Epithelial cell of proximal tubule (primary cell): ENCODE measurements around the gene RGS3. TPM values are rescaled to one million over a fixed set of nuclear protein-coding genes. Genes with fewer than 3 reads are reported as not detected.

Source experiments
- DNase-seq: peaks from one replicate; pipeline ENCODE4 v3.0.0-alpha.2; 2011; ENCODE audit warnings: low read depth
- H3K4me3 ChIP-seq: 2 replicates; pipeline ENCODE4 v1.5.1; 2011; ENCODE audit warnings: low read depth, mild to moderate bottlenecking, low read length
- CTCF ChIP-seq: conservative IDR thresholded peaks from 2 replicates; pipeline ENCODE4 v1.5.1; 2012; ENCODE audit warnings: low read depth, mild to moderate bottlenecking, low read length
- total RNA-seq: library from RNA; depleted of rRNA; stranded (reverse); fragments of >200 nt; gene quantifications from 2 replicates; pipeline ENCODE4 v1.2.3, GENCODE V29; 2015

RGS3 gene
- total RNA-seq, 1 donor from 2014 or later: 79.2 TPM

- no peak for DNase-seq
- no peak overlapping the region for H3K4me3 ChIP-seq
- TF ChIP-seq CTCF: no peak
These were observed 165.1 kb downstream of the RGS3 start for GRCh38 chr9:113628621-113629020.

GRCh38 chr9:113630386-113631136 is 167.0 kb downstream of the RGS3 start:
- no peak overlapping the region for H3K4me3 ChIP-seq
- TF ChIP-seq CTCF: no peak
- no peak for DNase-seq

GRCh38 chr9:113631137-113631765 is 167.7 kb downstream of the RGS3 start:
- H3K4me3 ChIP-seq: no peak overlapping the region
- TF ChIP-seq CTCF: no peak
- DNase-seq: no peak

- no peak for DNase-seq
- TF ChIP-seq CTCF: no peak
- H3K4me3 ChIP-seq: no peak overlapping the region
These were observed 168.5 kb downstream of the RGS3 start for GRCh38 chr9:113631871-113632665.

- no peak for DNase-seq
- H3K4me3 ChIP-seq: no peak overlapping the region
- no peak for TF ChIP-seq CTCF
These were observed 169.5 kb downstream of the RGS3 start for GRCh38 chr9:113632776-113633590.

GRCh38 chr9:113633782-113634595 is 170.5 kb downstream of the RGS3 start:
- TF ChIP-seq CTCF: no peak
- no peak for DNase-seq
- no peak overlapping the region for H3K4me3 ChIP-seq
